Smooth muscle cell (in vitro differentiated cells): ENCODE results near the gene RIPK3. TPM values are rescaled to one million over a fixed set of nuclear protein-coding genes. Genes with fewer than 3 reads are reported as not detected.

Experiments used
- DNase-seq: peaks from one replicate; lab custom pipeline; 2025; ENCODE audit not compliant: unreplicated experiment; lab: John Stamatoyannopoulos, UW
- H2AFZ ChIP-seq: fragments of 200-600 bp; sonication (generic); 2 replicates; pipeline ENCODE4 v1.6.0; 2016; ENCODE audit warnings: antibody characterized with exemption, low read depth, mild to moderate bottlenecking
- H3F3A ChIP-seq: fragments of 200-600 bp; sonication (generic); 2 replicates; pipeline ENCODE4 v1.6.0; 2017; ENCODE audit warnings: antibody characterized with exemption, low read depth
- H3K27ac ChIP-seq: fragments of 200-600 bp; sonication (generic); 2 replicates; pipeline ENCODE4 v1.5.1; 2016; ENCODE audit warnings: low read depth, mild to moderate bottlenecking
- H3K27me3 ChIP-seq: fragments of 200-600 bp; sonication (generic); 2 replicates; pipeline ENCODE4 v1.6.1; 2016; ENCODE audit warnings: low read depth, mild to moderate bottlenecking
- H3K36me3 ChIP-seq: fragments of 200-600 bp; sonication (generic); 2 replicates; pipeline ENCODE4 v1.5.1; 2016; ENCODE audit warnings: low read depth
- H3K4me1 ChIP-seq: fragments of 200-600 bp; sonication (generic); 2 replicates; pipeline ENCODE4 v1.5.1; 2016; ENCODE audit warnings: low read depth
- H3K4me2 ChIP-seq: fragments of 200-600 bp; sonication (generic); 2 replicates; pipeline ENCODE4 v1.6.0; 2016; ENCODE audit warnings: mild to moderate bottlenecking
- H3K4me3 ChIP-seq: fragments of 200-600 bp; sonication (generic); 2 replicates; pipeline ENCODE4 v1.5.1; 2016; ENCODE audit warnings: mild to moderate bottlenecking
- H3K79me2 ChIP-seq: fragments of 200-600 bp; sonication (generic); 2 replicates; pipeline ENCODE4 v1.6.0; 2016; ENCODE audit warnings: low read depth, mild to moderate bottlenecking
- H3K9ac ChIP-seq: fragments of 200-600 bp; sonication (generic); 2 replicates; pipeline ENCODE4 v1.6.0; 2016; ENCODE audit warnings: low read depth
- H3K9me3 ChIP-seq: fragments of 200-600 bp; sonication (generic); replicated peaks from 2 replicates; pipeline ENCODE4 v1.5.1; 2016; ENCODE audit warnings: low read depth
- H4K20me1 ChIP-seq: fragments of 200-600 bp; sonication (generic); 2 replicates; pipeline ENCODE4 v1.6.0; 2016; ENCODE audit warnings: low read depth
- WGBS: methylation state at CpG from one replicate; pipeline ENCODE4 v1.1.7; 2016; ENCODE audit warnings: low lambda C conversion rate; 5-methylcytosine and 5-hydroxymethylcytosine counted together
- polyA plus RNA-seq: library from polyadenylated mRNA; unstranded; fragments of >200 nt; fragmentation: Nextera tagmentation; extraction: Ambion mirVana; gene quantifications from 2 replicates; pipeline ENCODE4 v1.2.1, GENCODE V29; 2016
- total RNA-seq: library from RNA; depleted of rRNA; stranded (reverse); fragments of >200 nt; gene quantifications from 2 replicates; pipeline ENCODE4 v1.2.3, GENCODE V29; 2014
- TF ChIP-seq, protein P1 (sequence below): fragments of 200-600 bp; sonication (generic); IDR thresholded peaks from 2 replicates; pipeline ENCODE4 v1.5.1; 2017; ENCODE audit warnings: borderline replicate concordance, mild to moderate bottlenecking, antibody characterized with exemption; ENCODE audit not compliant: insufficient read depth, poor library complexity, severe bottlenecking

RIPK3 gene
- total and polyA plus RNA-seq, 2 experiments from 2014 or later: 1.3 TPM; not detected in 1

DNA sequence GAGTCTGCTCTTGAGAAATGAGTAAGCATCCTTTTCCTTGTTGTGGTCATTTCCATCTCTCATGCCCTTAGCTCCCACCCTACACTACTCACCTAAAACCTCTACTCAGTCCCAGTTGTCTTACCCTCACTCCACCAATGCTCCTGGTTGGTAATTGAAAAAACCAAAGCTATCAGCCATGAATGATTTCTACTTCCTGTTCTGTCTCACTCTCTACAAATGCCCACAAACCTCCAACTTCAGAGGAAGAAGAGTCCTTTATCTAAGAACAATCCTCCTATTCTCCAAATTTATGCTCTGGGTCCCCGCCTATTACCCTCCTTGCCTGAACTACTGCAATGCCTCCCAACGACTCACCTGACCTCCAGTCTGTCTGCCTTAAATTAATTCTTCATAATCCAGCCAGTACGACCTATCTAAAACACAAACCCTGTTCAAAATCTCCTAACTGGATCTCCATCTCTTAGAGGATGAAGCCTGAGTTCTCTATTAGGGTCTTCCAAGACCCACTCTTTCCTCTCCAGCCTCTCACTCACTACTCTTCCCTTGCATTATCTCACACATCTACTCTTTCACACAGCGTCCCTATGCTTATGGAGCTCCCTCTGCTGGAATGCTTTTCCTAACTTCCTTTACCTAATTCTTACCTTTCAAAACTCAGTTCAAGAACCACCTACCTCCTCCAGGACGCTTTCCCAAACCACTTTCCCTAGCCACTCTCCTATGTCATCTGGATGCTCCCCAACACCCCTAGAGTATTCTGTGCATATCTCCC, 42.4 kb downstream of the RIPK3 start:
- no peak overlapping the region for H2AFZ ChIP-seq
- peaks cover 7% of the 10 kb centered on the region for H3F3A ChIP-seq
- peak overlapping the region; percentile 50 for H3K27ac ChIP-seq
- peaks cover 16% of the 10 kb centered on the region for H3K79me2 ChIP-seq
- H3K4me1 ChIP-seq: peaks cover 13% of the 10 kb centered on the region
- no peaks in the 10 kb centered on the region for H3K27me3 ChIP-seq
- no peak overlapping the region for H3K9ac ChIP-seq
- DNase-seq: no peak
- no peak overlapping the region for H3K4me2 ChIP-seq
- TF ChIP-seq, protein P1, sequence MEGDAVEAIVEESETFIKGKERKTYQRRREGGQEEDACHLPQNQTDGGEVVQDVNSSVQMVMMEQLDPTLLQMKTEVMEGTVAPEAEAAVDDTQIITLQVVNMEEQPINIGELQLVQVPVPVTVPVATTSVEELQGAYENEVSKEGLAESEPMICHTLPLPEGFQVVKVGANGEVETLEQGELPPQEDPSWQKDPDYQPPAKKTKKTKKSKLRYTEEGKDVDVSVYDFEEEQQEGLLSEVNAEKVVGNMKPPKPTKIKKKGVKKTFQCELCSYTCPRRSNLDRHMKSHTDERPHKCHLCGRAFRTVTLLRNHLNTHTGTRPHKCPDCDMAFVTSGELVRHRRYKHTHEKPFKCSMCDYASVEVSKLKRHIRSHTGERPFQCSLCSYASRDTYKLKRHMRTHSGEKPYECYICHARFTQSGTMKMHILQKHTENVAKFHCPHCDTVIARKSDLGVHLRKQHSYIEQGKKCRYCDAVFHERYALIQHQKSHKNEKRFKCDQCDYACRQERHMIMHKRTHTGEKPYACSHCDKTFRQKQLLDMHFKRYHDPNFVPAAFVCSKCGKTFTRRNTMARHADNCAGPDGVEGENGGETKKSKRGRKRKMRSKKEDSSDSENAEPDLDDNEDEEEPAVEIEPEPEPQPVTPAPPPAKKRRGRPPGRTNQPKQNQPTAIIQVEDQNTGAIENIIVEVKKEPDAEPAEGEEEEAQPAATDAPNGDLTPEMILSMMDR: peak; percentile 32
- no peaks in the 10 kb centered on the region for H3K36me3 ChIP-seq
- WGBS: 63% methylated on average over 5 of the region's 5 CpGs
- no peak overlapping the region for H3K4me3 ChIP-seq
- no peaks in the 10 kb centered on the region for H3K9me3 ChIP-seq
- no peaks in the 10 kb centered on the region for H4K20me1 ChIP-seq

DNA sequence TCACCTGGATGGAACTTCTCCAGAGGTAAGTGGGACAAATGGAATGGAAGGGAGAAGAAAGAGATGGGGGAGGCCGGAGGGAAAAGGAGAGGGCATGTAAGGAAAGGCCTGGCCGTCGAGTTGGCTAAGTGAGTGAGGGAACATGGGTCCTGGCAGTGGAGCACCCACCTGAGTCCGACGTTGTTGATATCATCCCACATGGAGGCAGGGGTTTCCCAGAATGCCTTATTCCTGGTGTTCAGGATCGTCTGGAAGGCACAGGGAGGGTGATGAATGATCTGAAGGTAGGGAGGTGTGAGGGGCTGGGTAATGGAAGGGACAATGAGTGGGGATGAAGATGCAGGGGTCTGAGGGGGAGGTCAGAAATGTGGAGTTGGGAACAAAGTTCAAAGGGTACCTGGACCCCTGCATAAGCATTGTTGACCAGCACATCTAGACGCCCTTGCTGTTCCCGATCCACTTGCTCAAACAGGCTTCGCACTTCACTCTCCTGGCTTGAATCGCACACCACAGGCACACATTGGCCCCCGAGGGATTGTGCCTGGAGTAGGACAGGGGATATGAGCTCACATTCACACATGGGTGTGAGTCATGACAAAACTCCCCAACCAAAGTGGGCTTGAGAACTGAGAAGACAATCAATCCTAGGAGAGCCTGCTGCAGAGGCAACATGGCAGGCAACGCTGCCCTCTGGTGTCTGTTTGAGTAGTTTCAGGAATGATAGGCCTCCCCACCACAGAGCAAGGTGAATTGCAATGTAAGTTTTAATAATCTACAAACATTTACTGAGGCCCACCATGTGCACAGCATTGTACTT, 43.2 kb downstream of the RIPK3 start:
- Histone ChIP-seq H3K4me3 (no peak overlapping the region), H3K27ac (peak overlapping the region; percentile 65), H3K27me3 (no peaks in the 10 kb centered on the region), H4K20me1 (no peaks in the 10 kb centered on the region), H3K36me3 (no peaks in the 10 kb centered on the region), H3K79me2 (peaks cover 16% of the 10 kb centered on the region), H3K9ac (peak overlapping the region; percentile 42), H3K4me2 (no peak overlapping the region), H3K4me1 (peaks cover 13% of the 10 kb centered on the region), H2AFZ (no peak overlapping the region), H3F3A (peaks cover 7% of the 10 kb centered on the region), H3K9me3 (no peaks in the 10 kb centered on the region)
- TF ChIP-seq, protein P1: peak; percentile 63
- DNase-seq: peak; percentile 9
- WGBS: 68% methylated on average over 12 of the region's 12 CpGs

DNA sequence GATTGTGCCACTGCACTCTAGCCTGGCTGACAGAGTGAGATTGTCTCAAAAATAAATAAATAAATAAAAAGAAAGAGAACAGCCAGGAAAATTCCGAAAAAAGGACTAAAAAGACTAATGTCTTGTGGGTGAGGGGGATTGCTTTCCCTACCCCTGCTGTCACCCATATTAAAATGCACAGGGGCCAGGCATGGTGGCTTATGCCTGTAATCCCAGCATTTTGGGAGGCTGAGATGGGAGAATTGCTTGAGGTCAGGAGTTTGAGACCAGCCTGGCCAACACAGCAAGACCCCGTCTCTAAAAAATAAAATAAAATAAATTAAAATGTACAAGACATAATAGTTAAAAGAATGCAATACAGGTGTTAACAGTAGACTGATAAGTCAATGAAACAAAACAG, 46.3 kb downstream of the RIPK3 start:
- Histone ChIP-seq H3F3A (peaks cover 7% of the 10 kb centered on the region), H3K9ac (no peak overlapping the region), H3K27me3 (no peaks in the 10 kb centered on the region), H3K4me1 (peaks cover 3% of the 10 kb centered on the region), H3K79me2 (peaks cover 1% of the 10 kb centered on the region), H3K36me3 (no peaks in the 10 kb centered on the region), H4K20me1 (no peaks in the 10 kb centered on the region), H3K4me2 (no peak overlapping the region), H3K9me3 (no peaks in the 10 kb centered on the region), H3K27ac (no peak overlapping the region), H3K4me3 (no peak overlapping the region), H2AFZ (no peak overlapping the region)
- DNase-seq: no peak
- WGBS: 94% methylated on average over 2 of the region's 2 CpGs
- TF ChIP-seq, protein P1: no peak
